Epithelial cell of prostate (primary cell): Measurements from ENCODE around the gene PAFAH1B1.
"Not testable (repeated sequence)": the region's sequence is repeated elsewhere in the genome, so short reads cannot be mapped to it uniquely, and the experiment has no call there.

Experiments
- DNase-seq: peaks from one replicate; pipeline ENCODE4 v3.0.0-alpha.2; 2011; ENCODE audit warnings: low read depth, low spot score
- H3K27ac ChIP-seq: fragments of 450-650 bp; 2 replicates; pipeline ENCODE4 v1.5.1; 2017; ENCODE audit warnings: mild to moderate bottlenecking

PAFAH1B1 gene

GRCh38 chr17:2685696-2686095 is 92.2 kb downstream of the PAFAH1B1 start:
- no peak for DNase-seq
- no peak overlapping the region for H3K27ac ChIP-seq

- H3K27ac ChIP-seq: peak overlapping the region; percentile 5
- no peak for DNase-seq
These were observed 93.6 kb downstream of the PAFAH1B1 start for GRCh38 chr17:2687074-2687418.

GRCh38 chr17:2688351-2689342 is 95.2 kb downstream of the PAFAH1B1 start:
- DNase-seq: no peak

GRCh38 chr17:2689411-2690164 is 96.1 kb downstream of the PAFAH1B1 start:
- no peak for DNase-seq
- no peak overlapping the region for H3K27ac ChIP-seq

More at GRCh38 chr17:2688351-2689342, 95.2 kb downstream of the PAFAH1B1 start:
- H3K27ac ChIP-seq: no peak overlapping the region

GRCh38 chr17:2690165-2691068 is 97.0 kb downstream of the PAFAH1B1 start:
- no peak for DNase-seq
- no peak overlapping the region for H3K27ac ChIP-seq

GRCh38 chr17:2691069-2691871 is 97.8 kb downstream of the PAFAH1B1 start:
- no peak overlapping the region for H3K27ac ChIP-seq
- DNase-seq: no peak

- DNase-seq: no peak
These were observed 98.7 kb downstream of the PAFAH1B1 start for GRCh38 chr17:2691965-2692780.

GRCh38 chr17:2692781-2693135 is 99.3 kb downstream of the PAFAH1B1 start:
- no peak overlapping the region for H3K27ac ChIP-seq
- no peak for DNase-seq

More at GRCh38 chr17:2691965-2692780, 98.7 kb downstream of the PAFAH1B1 start:
- no peak overlapping the region for H3K27ac ChIP-seq

- H3K27ac ChIP-seq: no peak overlapping the region
- no peak for DNase-seq
These were observed 100.3 kb downstream of the PAFAH1B1 start for GRCh38 chr17:2693561-2694380.

- no peak overlapping the region for H3K27ac ChIP-seq
- DNase-seq: no peak
These were observed 101.2 kb downstream of the PAFAH1B1 start for GRCh38 chr17:2694381-2695242.

GRCh38 chr17:2695243-2695960 is 101.9 kb downstream of the PAFAH1B1 start:
- no peak for DNase-seq
- H3K27ac ChIP-seq: no peak overlapping the region

GRCh38 chr17:2695961-2696760 is 102.7 kb downstream of the PAFAH1B1 start:
- no peak overlapping the region for H3K27ac ChIP-seq
- no peak for DNase-seq

GRCh38 chr17:2697611-2698162 is 104.2 kb downstream of the PAFAH1B1 start:
- DNase-seq: no peak
- no peak overlapping the region for H3K27ac ChIP-seq

GRCh38 chr17:2699216-2699805 is 105.9 kb downstream of the PAFAH1B1 start:
- not testable (repeated sequence) for DNase-seq

GRCh38 chr17:2700030-2700490 is 106.6 kb downstream of the PAFAH1B1 start:
- no peak for DNase-seq
- H3K27ac ChIP-seq: no peak overlapping the region

More at GRCh38 chr17:2699216-2699805, 105.9 kb downstream of the PAFAH1B1 start:
- H3K27ac ChIP-seq: not testable (repeated sequence)
